ENCODE measurements around the gene KCNK13. TPM values are rescaled to one million over a fixed set of nuclear protein-coding genes. Genes with fewer than 3 reads are reported as not detected.
"Not testable (repeated sequence)": the region's sequence is repeated elsewhere in the genome, so short reads cannot be mapped to it uniquely, and the experiment has no call there.

KCNK13 gene
- total RNA-seq, 1 experiment from 2014 or later = 0.28 TPM

- no peak for DNase-seq
- H3K36me3 ChIP-seq (replicated peaks; ENCODE audit: control insufficient read depth, insufficient read depth, low read length) = no peaks in the 10 kb centered on the region
- H3K4me3 ChIP-seq (ENCODE audit: insufficient read depth, low read depth, low read length) = no peak overlapping the region
- no peaks in the 10 kb centered on the region for H3K27me3 ChIP-seq (ENCODE audit: control insufficient read depth, insufficient read depth, low read length)
Observed at GRCh38 chr14:90228478-90228877, 166.7 kb downstream of the KCNK13 start.

- not testable (repeated sequence) for H3K27me3 ChIP-seq (ENCODE audit: control insufficient read depth, insufficient read depth, low read length); DNase-seq; H3K4me3 ChIP-seq (ENCODE audit: insufficient read depth, low read depth, low read length); H3K36me3 ChIP-seq (replicated peaks; ENCODE audit: control insufficient read depth, insufficient read depth, low read length)
Observed at GRCh38 chr14:90229942-90230341, 168.1 kb downstream of the KCNK13 start.

Other genes with a start within 250 kb of the KCNK13 start
- gene EFCAB11, start 107.3 kb upstream of the KCNK13 start, total RNA-seq (2014; rRNA removed; shearing (Covaris generic)) = 9.8 and 10.8 TPM in 2 replicates
- gene TDP1, start 106.1 kb upstream of the KCNK13 start, total RNA-seq (2014; rRNA removed; shearing (Covaris generic)) = 59.5 and 75.4 TPM in 2 replicates
- 129 and 146 TPM in 2 replicates for gene PSMC1, start 194.6 kb downstream of the KCNK13 start, total RNA-seq (2014; rRNA removed; shearing (Covaris generic))